ENCODE results near the gene LYZL4. TPM values are rescaled to one million over a fixed set of nuclear protein-coding genes. Genes with fewer than 3 reads are reported as not detected.

Gene LYZL4
- total and polyA plus RNA-seq, 10 of the 15 experiments (the other 5 are each of a cell fraction or from before 2014, with no cell fraction given): 0.10 to 0.11 (median 0.11) TPM; not detected in 7

GRCh38 chr3:42438193-42438592, 27.8 kb upstream of the LYZL4 start (continued):
- TF ChIP-seq NFIC (IDR thresholded peaks at IDR 0.05; ENCODE audit: low read depth, low read length) (no peak), CHD2 (IDR thresholded peaks at IDR 0.05; ENCODE audit: borderline replicate concordance, low read depth, low read length) (no peak), KAT2A (conservative IDR thresholded peaks at IDR 0.05; ENCODE audit: control insufficient read depth, low read depth, low read length) (no peak), CBX3 (IDR thresholded peaks at IDR 0.05; ENCODE audit: borderline replicate concordance, low read depth) (no peak), BCLAF1 (IDR thresholded peaks at IDR 0.05) (no peak)

- ChIA-PET RAD21 (ENCODE audit: unreplicated experiment) (interaction anchor here (1.8 kb wide), 1 partner anchor 187 kb away, joined by 5 read pairs; no protein-coding TSS in a partner anchor), POLR2A (no interaction called here), SMC1A (ENCODE audit: uncharacterized antibody, unreplicated experiment) (interaction anchor here (0.6 to 1.8 kb wide), 4 partner anchors 9 to 187 kb away, joined by 3 to 11 read pairs (median 3); no protein-coding TSS in a partner anchor), CTCF (interaction anchor here (1.1 to 2.4 kb wide), 3 partner anchors 8 to 315 kb away, joined by 3 to 14 read pairs (median 3); no protein-coding TSS in a partner anchor)
- Histone ChIP-seq H3K9me3 (replicated peaks; ENCODE audit: control insufficient read depth, insufficient read depth, low read length) (no peaks in the 10 kb centered on the region; the same call in 2 of the 3 replicates), H3K27ac (ENCODE audit: control insufficient read depth, insufficient read depth) (no peak overlapping the region), H3K79me2 (ENCODE audit: control insufficient read depth, insufficient read depth, low read length) (no peaks in the 10 kb centered on the region), H3K27me3 (replicated peaks in 1 of 2; ENCODE audit: control insufficient read depth in 2 of 2, insufficient read depth in 2 of 2, low read length in 1 of 2) (no peaks in the 10 kb centered on the region), H4K20me1 (ENCODE audit: control insufficient read depth, insufficient read depth) (no peaks in the 10 kb centered on the region), H3K9ac (ENCODE audit: control insufficient read depth, insufficient read depth, low read length) (no peak overlapping the region), H3K4me1 (ENCODE audit: control insufficient read depth, insufficient read depth, low read length) (no peaks in the 10 kb centered on the region; the same call in 1 of the 2 replicates), H3K4me3 (no peak overlapping the region), H3K4me2 (ENCODE audit: control insufficient read depth, insufficient read depth) (no peak overlapping the region), H3K36me3 (ENCODE audit: control insufficient read depth in 2 of 2, insufficient read depth in 2 of 2, low read length in 1 of 2) (no peaks in the 10 kb centered on the region), H2AFZ (ENCODE audit: control insufficient read depth, low read depth, low read length) (no peak overlapping the region)
- FAIRE-seq (no peak), DNase-seq (ENCODE audit: low read depth, low spot score) (no peak), ATAC-seq (no peak)
- TF ChIP-seq PBX3 (IDR thresholded peaks at IDR 0.05; ENCODE audit: insufficient replicate concordance, low read depth, low read length) (no peak), ZNF207 (IDR thresholded peaks at IDR 0.05; ENCODE audit: borderline replicate concordance) (no peak), CBX3 (IDR thresholded peaks at IDR 0.05; ENCODE audit: borderline replicate concordance, low read depth) (no peak), TAF1 (IDR thresholded peaks at IDR 0.05; ENCODE audit: borderline replicate concordance, low read depth, low read length) (no peak), IRF4 (IDR thresholded peaks at IDR 0.05; ENCODE audit: low read depth, low read length) (no peak)
- in situ Hi-C loops (cut with MboI): no loop called here
- 67% methylated on average over 5 of the region's 5 CpGs for WGBS (ENCODE audit: insufficient coverage, insufficient replicate concordance, low lambda C conversion rate, missing lambda C conversion rate)
- intact Hi-C loops (cut with micrococcal nuclease; ENCODE audit: unreplicated experiment): no loop called here
- BruUV-seq (replicated peaks): no TSS peak
These were observed 24.5 kb upstream of the LYZL4 start for GRCh38 chr3:42434777-42435380.

All from GM12878 (cell line).